ENCODE measurements around the gene ACADVL. TPM values are rescaled to one million over a fixed set of nuclear protein-coding genes. Genes with fewer than 3 reads are reported as not detected.

ACADVL gene
- total RNA-seq, 1 experiment from 2014 or later, result 283 TPM

DNA sequence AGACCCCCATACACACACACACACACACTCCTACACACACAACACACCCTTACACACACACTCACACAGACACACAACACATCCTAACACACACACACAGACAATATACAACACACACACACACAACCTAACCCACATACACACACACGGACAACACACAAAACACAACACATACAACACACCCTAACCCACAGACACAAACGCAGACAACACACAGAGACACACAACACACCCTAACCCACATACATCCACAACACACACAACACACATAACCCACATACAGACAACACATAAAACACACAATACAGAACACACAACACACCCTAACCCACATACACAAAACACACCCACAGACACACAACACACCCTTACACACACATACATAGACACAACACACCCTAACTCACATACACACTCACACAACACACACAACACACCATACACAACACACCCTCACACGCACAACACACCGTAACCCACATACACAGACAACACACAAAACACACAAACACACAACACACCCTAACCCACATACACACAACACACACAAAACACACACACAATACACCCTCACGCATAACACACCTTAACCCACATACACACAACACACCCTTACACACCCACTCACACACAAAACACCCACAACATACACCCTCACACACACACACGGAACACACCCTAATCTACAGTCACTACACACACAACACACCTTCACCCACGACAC, 45.0 kb upstream of the ACADVL start:
- peaks cover 0 to 2% of the 10 kb centered on the region in 2 experiments; a peak in 2 of 5 replicates for H3K9me3 Mint-ChIP-seq
- peak overlapping the region; percentile 39 for H3K4me2 ChIP-seq (ENCODE audit: insufficient read depth, insufficient read length, low read length)
- no peak overlapping the region for H4K91ac ChIP-seq (ENCODE audit: insufficient read length, low read depth, low read length)
- H2BK5ac ChIP-seq (ENCODE audit: insufficient read length, low read length), result no peak overlapping the region
- H3T11ph ChIP-seq (ENCODE audit: low read length), result no peak overlapping the region
- H3K36me3 Mint-ChIP-seq (ENCODE audit: insufficient read depth in 1 of 3, low read depth in 3 of 3), result no peaks in the 10 kb centered on the region
- H3K9me3 ChIP-seq (ENCODE audit: control insufficient read depth, low read depth, low read length), result no peaks in the 10 kb centered on the region
- no peak for TF ChIP-seq CTCF (conservative IDR thresholded peaks at IDR 0.05)
- H3K4me1 ChIP-seq (ENCODE audit: insufficient read depth, low read length), result no peaks in the 10 kb centered on the region; the same call in 1 of the 2 replicates
- H3K18ac ChIP-seq (ENCODE audit: insufficient read length, low read depth, low read length), result no peak overlapping the region
- H2AFZ ChIP-seq (ENCODE audit: low read length), result no peak overlapping the region
- H2BK15ac ChIP-seq (ENCODE audit: low read depth, low read length), result no peak overlapping the region
- no peak overlapping the region for H4K8ac ChIP-seq (replicated peaks; ENCODE audit: insufficient read length, low read depth, low read length)
- peaks cover 16% of the 10 kb centered on the region for H3K23me2 ChIP-seq (ENCODE audit: insufficient read length, low read depth, low read length, poor library complexity, severe bottlenecking)
- DNase-seq, result no peak
- peaks cover 31% of the 10 kb centered on the region for H3K27me3 Mint-ChIP-seq (ENCODE audit: low read depth)
- no peak overlapping the region for H3K4me3 Mint-ChIP-seq
- H3K14ac ChIP-seq (ENCODE audit: insufficient read depth, low read length), result no peak overlapping the region
- no peak overlapping the region for H3K23ac ChIP-seq (ENCODE audit: insufficient read length, low read depth, low read length)
- H3K4me1 Mint-ChIP-seq, result peaks cover 5 to 10% of the 10 kb centered on the region in 2 experiments; a peak in 3 of 4 replicates
- peaks cover 5% of the 10 kb centered on the region; the same call in 1 of the 2 replicates for H3K27me3 ChIP-seq (ENCODE audit: insufficient read depth, low read length)
- H3K79me2 ChIP-seq (ENCODE audit: insufficient read depth, low read length), result no peaks in the 10 kb centered on the region
- H4K20me1 ChIP-seq (ENCODE audit: control insufficient read depth, insufficient read depth, insufficient read length), result no peaks in the 10 kb centered on the region
- H4K5ac ChIP-seq (ENCODE audit: insufficient read length, low read depth, low read length), result no peak overlapping the region
- no peak overlapping the region for H3K4ac ChIP-seq (ENCODE audit: low read depth, low read length)
- no peak overlapping the region for H2BK12ac ChIP-seq (ENCODE audit: insufficient read length, low read depth, low read length)
- WGBS (ENCODE audit: extremely low coverage, insufficient read length, low lambda C conversion rate), result 100% methylated on average over 7 of the region's 7 CpGs
- no peak overlapping the region for H3K27ac Mint-ChIP-seq
- no peak overlapping the region for H3K9ac ChIP-seq (ENCODE audit: extremely low read depth, insufficient read length, low read length)
- no peak overlapping the region for H2BK20ac ChIP-seq (ENCODE audit: low read depth, low read length, poor library complexity, severe bottlenecking)
- no peak overlapping the region for H2AK5ac ChIP-seq (ENCODE audit: insufficient read length, low read length)
- no peak overlapping the region for H3K56ac ChIP-seq (ENCODE audit: insufficient read length, low read depth, low read length)
- no peak overlapping the region for H2BK120ac ChIP-seq (ENCODE audit: low read depth, low read length, poor library complexity, severe bottlenecking)
- no peaks in the 10 kb centered on the region for H3K79me1 ChIP-seq (ENCODE audit: insufficient read depth, low read depth, low read length, poor library complexity, severe bottlenecking)
- H3K27ac ChIP-seq (ENCODE audit: insufficient read length, low read depth, low read length), result no peak overlapping the region
